Dendritic cell treated with granulocyte-macrophage colony-stimulating factor and Interleukin-4, amounts not matched to agents 40 ng/mL and 50 ng/mL, for 4 days (primary cell): Measurements from ENCODE around the gene PLXND1.
"Not testable (repeated sequence)": the region's sequence is repeated elsewhere in the genome, so short reads cannot be mapped to it uniquely, and the experiment has no call there.

Experiments used
- H3K27ac Mint-ChIP-seq: one replicate; pipeline ENCODE4 v1.8.0; 2022; ENCODE audit warnings: mild to moderate bottlenecking, mixed read lengths
- H3K27me3 Mint-ChIP-seq: one replicate; pipeline ENCODE4 v1.8.0; 2022; ENCODE audit warnings: mild to moderate bottlenecking, mixed read lengths
- H3K36me3 Mint-ChIP-seq: one replicate; pipeline ENCODE4 v1.8.0; 2022; ENCODE audit warnings: low read depth, mixed read lengths
- H3K4me1 Mint-ChIP-seq: one replicate; pipeline ENCODE4 v1.8.0; 2022; ENCODE audit warnings: low read depth, mixed read lengths
- H3K4me3 Mint-ChIP-seq: one replicate; pipeline ENCODE4 v1.8.0; 2022; ENCODE audit warnings: mild to moderate bottlenecking, moderate library complexity, mixed read lengths
- H3K9me3 Mint-ChIP-seq: one replicate; pipeline ENCODE4 v1.8.0; 2022; ENCODE audit warnings: mixed read lengths
- intact Hi-C: fragments of 100-400 bp; cut with micrococcal nuclease; formaldehyde crosslinking; loops from one replicate; pipeline ENCODE4 v1.15.0; 2022

Gene PLXND1

DNA sequence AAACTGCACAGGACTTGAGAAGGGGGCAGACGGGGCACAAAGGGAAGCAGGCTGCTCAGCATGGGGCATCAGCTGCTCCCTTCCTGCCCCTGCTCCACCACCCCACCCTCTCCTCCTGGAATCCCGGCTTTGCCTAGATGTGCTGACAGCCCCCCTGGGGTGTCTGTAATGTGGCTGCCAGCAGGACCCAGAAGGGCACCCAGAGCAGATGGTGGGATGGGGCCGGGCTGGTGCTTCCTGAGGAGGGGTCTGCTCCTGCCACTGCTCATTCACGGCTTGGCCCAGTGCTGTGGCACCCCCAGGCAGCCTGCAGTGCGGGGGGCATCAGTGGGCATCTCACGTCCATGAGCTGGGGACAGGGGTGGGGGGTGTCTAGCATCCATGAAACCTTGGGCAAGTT is 53.3 kb downstream of the PLXND1 start:
- intact Hi-C loops, result no loop called here
- H3K4me3 Mint-ChIP-seq, result no peak overlapping the region
- no peaks in the 10 kb centered on the region for H3K9me3 Mint-ChIP-seq
- peaks cover 42% of the 10 kb centered on the region for H3K36me3 Mint-ChIP-seq
- H3K27me3 Mint-ChIP-seq, result no peaks in the 10 kb centered on the region
- H3K4me1 Mint-ChIP-seq, result peaks cover 65% of the 10 kb centered on the region
- no peak overlapping the region for H3K27ac Mint-ChIP-seq

DNA sequence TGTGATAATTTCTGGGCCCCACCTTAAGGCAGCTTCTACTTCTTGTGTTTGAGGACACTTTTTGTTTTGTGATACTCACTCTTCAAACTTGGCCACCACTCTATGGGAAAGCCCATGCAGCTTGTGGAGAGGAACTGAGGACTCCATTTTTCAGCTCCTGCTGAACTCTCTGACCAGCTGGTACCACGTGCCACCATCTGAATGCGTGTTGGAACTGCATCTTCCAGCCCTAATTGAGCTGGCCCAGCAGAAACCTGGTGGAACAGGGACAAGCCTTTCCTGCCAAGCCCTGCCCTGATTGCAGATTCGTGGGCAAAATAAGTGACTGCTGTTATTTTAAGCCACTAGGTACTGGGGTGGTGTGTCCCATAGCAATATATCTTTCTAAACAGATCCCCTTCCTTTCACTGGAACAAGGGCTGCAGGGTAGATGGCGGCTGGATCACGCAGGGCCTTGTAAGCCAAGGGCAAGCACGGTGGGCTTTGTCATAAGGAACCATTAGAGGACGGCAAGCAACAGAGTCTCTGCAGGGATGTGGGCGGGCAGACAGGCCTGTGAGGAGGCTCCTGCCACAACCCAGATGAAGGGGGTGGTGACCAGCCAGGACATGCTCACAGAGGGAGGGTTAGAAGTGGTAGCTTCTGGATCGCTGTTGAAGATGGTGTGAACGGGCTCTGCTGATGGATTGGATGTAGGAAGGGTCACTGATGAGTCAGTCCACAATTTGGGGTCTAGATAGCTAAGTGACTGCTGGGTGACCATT is 54.0 kb downstream of the PLXND1 start:
- H3K9me3 Mint-ChIP-seq, result no peaks in the 10 kb centered on the region
- no peak overlapping the region for H3K4me3 Mint-ChIP-seq
- intact Hi-C loops, result no loop called here
- no peaks in the 10 kb centered on the region for H3K27me3 Mint-ChIP-seq
- H3K36me3 Mint-ChIP-seq, result peaks cover 35% of the 10 kb centered on the region
- no peak overlapping the region for H3K27ac Mint-ChIP-seq
- H3K4me1 Mint-ChIP-seq, result peaks cover 61% of the 10 kb centered on the region

DNA sequence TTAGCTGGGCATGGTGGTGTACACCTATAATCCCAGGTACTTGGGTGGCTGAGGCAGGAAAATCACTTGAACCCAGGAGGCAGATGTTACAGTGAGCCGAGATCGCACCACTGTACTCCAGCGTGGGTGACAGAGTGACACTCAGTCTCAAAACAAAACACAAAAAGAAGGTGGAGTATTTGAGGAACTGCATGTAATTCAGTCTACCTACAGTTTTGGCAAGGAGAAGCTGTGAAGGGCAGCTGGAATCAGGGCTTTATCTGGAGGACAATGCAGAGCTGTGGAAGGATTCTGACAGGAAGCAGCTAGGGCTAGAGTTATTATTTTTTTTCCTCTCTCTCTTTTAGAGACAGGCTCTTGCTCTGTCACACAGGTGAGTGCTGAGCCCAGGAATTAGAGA is 56.7 kb downstream of the PLXND1 start:
- H3K27ac Mint-ChIP-seq, result no peak overlapping the region
- intact Hi-C loops, result no loop called here

DNA sequence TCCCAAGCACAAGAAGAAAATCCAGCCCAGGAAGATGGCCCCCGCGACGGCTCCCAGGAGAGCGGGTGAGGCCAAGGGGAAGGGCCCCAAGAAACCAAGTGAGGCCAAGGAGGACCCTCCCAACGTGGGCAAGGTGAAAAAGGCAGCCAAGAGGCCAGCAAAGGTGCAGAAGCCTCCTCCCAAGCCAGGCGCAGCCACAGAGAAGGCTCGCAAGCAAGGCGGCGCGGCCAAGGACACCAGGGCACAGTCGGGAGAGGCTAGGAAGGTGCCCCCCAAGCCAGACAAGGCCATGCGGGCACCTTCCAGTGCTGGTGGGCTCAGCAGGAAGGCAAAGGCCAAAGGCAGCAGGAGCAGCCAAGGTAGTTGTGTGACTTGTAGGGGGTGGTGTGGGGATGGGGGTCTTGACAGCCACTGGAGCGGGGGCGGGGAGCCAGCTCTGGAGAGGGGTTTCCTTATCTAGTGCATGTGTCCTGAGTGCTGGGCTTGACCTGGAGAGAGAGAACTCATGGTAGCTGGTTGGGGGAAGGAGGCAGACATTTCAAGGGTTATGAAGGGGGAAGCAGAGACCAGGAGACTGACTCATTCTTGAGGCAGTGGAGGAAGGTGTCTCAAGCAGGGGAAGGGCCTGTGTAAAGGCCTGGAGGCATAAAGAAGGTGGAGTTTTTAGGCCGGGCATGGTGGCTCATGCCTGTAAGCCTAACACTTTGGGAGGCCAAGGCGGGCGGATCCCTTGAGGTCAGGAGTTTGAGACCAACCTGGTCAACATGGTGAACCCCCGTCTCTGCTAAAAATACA is 57.3 kb downstream of the PLXND1 start:
- Mint-ChIP-seq H3K4me3 (no peak overlapping the region), H3K9me3 (no peaks in the 10 kb centered on the region), H3K4me1 (peaks cover 36% of the 10 kb centered on the region), H3K27ac (no peak overlapping the region), H3K27me3 (no peaks in the 10 kb centered on the region), H3K36me3 (peaks cover 2% of the 10 kb centered on the region)
- intact Hi-C loops, result no loop called here

More for the DNA sequence above, 56.7 kb downstream of the PLXND1 start:
- H3K27me3 Mint-ChIP-seq, result no peaks in the 10 kb centered on the region
- peaks cover 8% of the 10 kb centered on the region for H3K36me3 Mint-ChIP-seq
- H3K9me3 Mint-ChIP-seq, result no peaks in the 10 kb centered on the region
- H3K4me3 Mint-ChIP-seq, result no peak overlapping the region
- peaks cover 42% of the 10 kb centered on the region for H3K4me1 Mint-ChIP-seq

DNA sequence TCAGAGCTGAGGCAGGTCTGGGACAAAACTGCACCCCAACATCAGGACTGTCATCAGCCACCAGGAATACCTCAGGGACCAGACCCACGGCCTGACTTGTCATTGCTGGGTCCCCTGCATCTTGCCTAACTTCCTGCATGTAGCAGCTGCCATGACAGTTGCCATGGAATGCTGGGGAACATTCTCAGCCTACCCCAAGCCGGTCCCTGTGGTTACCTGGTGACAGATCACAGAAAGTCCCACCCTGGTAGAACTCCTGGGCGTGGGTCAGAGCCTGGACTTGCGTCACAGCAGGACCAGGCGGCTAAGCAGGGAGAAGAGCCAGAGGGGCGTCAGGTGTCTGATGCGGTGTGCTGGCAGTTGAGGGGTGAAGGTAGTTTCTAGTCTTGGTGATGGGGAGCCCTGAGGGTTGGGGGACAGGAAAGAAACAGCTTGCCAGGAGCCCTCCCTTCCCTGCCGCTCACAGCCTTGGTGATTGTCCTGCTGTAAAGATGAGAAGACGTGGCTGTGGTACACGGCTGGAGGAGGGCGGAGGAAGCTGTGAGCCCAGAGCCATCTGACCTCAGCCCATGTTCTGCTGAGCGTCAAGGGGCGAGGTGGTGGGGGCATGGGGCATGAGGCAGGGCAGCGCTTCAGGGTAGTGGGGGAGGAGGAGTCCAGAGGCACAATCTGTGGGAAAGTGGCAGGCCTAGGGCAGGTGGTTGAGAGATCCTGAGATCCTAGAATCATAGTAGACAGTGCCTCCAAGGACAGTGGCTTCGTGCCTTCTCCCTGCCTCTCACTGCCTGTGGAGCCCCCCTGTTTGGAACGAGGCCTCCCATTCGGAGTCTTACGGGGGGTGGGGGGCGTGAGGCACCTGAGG is 58.1 kb downstream of the PLXND1 start:
- H3K4me3 Mint-ChIP-seq, result no peak overlapping the region
- H3K27ac Mint-ChIP-seq, result peak overlapping the region; percentile 11
- no peaks in the 10 kb centered on the region for H3K36me3 Mint-ChIP-seq

DNA sequence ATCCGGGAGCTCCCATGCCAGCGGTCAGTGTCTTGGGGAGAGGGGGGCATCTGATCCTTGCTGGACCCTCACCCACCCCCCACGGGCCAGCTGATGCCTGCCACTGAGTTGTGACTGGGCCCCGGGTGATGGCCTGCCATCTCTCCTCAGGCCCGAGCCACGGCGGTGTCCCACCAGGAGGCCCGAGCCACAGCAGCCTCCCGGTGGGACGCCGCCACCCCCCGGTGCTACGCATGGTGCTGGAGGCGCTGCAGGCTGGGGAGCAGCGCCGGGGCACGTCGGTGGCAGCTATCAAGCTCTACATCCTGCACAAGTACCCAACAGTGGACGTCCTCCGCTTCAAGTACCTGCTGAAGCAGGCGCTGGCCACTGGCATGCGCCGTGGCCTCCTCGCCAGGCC is 59.2 kb downstream of the PLXND1 start:
- Mint-ChIP-seq H3K9me3 (no peaks in the 10 kb centered on the region), H3K27ac (no peak overlapping the region), H3K27me3 (no peaks in the 10 kb centered on the region)

More for the DNA sequence above, 58.1 kb downstream of the PLXND1 start:
- peaks cover 32% of the 10 kb centered on the region for H3K4me1 Mint-ChIP-seq
- intact Hi-C loops, result no loop called here
- H3K9me3 Mint-ChIP-seq, result no peaks in the 10 kb centered on the region
- H3K27me3 Mint-ChIP-seq, result no peaks in the 10 kb centered on the region

GRCh38 chr3:129545951-129546350 is 60.5 kb downstream of the PLXND1 start:
- H3K4me3 Mint-ChIP-seq, H3K27me3 Mint-ChIP-seq, intact Hi-C loops, H3K27ac Mint-ChIP-seq, H3K9me3 Mint-ChIP-seq, H3K36me3 Mint-ChIP-seq: not testable (repeated sequence)
- H3K4me1 Mint-ChIP-seq, result peaks cover 22% of the 10 kb centered on the region

More for the DNA sequence above, 59.2 kb downstream of the PLXND1 start:
- Mint-ChIP-seq H3K36me3 (no peaks in the 10 kb centered on the region), H3K4me3 (no peak overlapping the region), H3K4me1 (peaks cover 22% of the 10 kb centered on the region)
- intact Hi-C loops, result no loop called here

GRCh38 chr3:129543999-129544398 is 62.5 kb downstream of the PLXND1 start:
- Mint-ChIP-seq H3K9me3 (no peaks in the 10 kb centered on the region), H3K27ac (no peak overlapping the region), H3K4me3 (no peak overlapping the region), H3K4me1 (peaks cover 9% of the 10 kb centered on the region), H3K27me3 (no peaks in the 10 kb centered on the region), H3K36me3 (no peaks in the 10 kb centered on the region)
- intact Hi-C loops, result no loop called here

- no peak within 1 kb of the TSS for H3K27ac Mint-ChIP-seq
- peaks cover 2% of the 10 kb centered on the region for H3K4me1 Mint-ChIP-seq
- no peaks in the 10 kb centered on the region for H3K36me3 Mint-ChIP-seq
- intact Hi-C loops, result no loop called here
- no peak within 1 kb of the TSS for H3K4me3 Mint-ChIP-seq
- no peaks in the 10 kb centered on the region for H3K27me3 Mint-ChIP-seq
- H3K9me3 Mint-ChIP-seq, result no peaks in the 10 kb centered on the region
These were observed 63.2 kb downstream of the PLXND1 start, which contains the start of gene H1-8 for GRCh38 chr3:129543156-129543790. Gene H1-8, plus strand, starts transcription at chr3:129543175. Its CDS starts 44 bp downstream, at chr3:129543219.

DNA sequence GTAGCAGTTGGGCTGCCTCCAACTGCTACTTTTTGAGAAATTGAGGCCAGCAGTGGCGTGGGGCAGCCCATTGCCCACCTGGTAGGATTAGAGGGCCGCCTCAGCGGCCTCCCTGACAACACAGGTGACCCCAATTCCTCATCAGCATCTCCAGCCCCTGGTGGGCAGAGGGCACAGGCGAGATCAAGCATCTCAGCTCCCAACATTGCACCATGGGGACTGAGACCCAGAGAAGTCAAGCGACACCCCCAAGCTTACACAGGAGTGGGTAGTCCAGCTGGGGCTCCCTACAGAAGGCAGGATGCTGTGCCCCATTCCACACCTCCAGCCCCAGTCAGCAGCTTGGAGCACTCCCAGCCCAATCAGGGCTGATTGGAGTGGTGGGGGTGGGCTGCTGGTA is 63.7 kb downstream of the PLXND1 start:
- Mint-ChIP-seq H3K27me3 (no peaks in the 10 kb centered on the region), H3K36me3 (no peaks in the 10 kb centered on the region), H3K27ac (no peak overlapping the region), H3K9me3 (no peaks in the 10 kb centered on the region), H3K4me1 (no peaks in the 10 kb centered on the region), H3K4me3 (no peak overlapping the region)
- intact Hi-C loops, result no loop called here

GRCh38 chr3:129540776-129541516 is 65.5 kb downstream of the PLXND1 start:
- H3K36me3 Mint-ChIP-seq, result no peaks in the 10 kb centered on the region
- H3K4me1 Mint-ChIP-seq, result no peaks in the 10 kb centered on the region
- peaks cover 9% of the 10 kb centered on the region for H3K27me3 Mint-ChIP-seq
- no peak overlapping the region for H3K27ac Mint-ChIP-seq
- H3K9me3 Mint-ChIP-seq, result no peaks in the 10 kb centered on the region
- intact Hi-C loops, result no loop called here
- no peak overlapping the region for H3K4me3 Mint-ChIP-seq

DNA sequence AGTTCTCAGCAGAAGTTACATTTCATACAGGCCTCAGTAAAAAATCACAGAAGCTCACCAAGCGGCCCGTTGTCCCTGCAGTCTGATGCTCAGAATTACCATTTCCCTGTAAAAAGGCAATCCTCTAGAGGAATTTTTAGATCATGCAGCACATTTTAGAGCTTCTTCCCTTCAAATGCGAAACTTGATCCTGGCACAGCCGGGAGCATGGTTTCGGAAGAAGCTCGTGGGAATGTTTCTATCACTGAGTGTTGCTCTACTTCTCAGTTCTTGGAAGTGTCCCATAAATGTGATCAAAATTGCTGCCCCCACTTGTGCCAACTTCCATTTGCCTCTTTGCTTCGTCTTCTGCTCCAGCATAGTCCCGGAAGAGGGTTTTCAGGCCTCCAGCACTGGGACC is 67.3 kb downstream of the PLXND1 start:
- Mint-ChIP-seq H3K27ac (no peak overlapping the region), H3K36me3 (no peaks in the 10 kb centered on the region), H3K4me3 (no peak overlapping the region), H3K4me1 (no peaks in the 10 kb centered on the region), H3K27me3 (peaks cover 11% of the 10 kb centered on the region), H3K9me3 (no peaks in the 10 kb centered on the region)
- intact Hi-C loops, result no loop called here

DNA sequence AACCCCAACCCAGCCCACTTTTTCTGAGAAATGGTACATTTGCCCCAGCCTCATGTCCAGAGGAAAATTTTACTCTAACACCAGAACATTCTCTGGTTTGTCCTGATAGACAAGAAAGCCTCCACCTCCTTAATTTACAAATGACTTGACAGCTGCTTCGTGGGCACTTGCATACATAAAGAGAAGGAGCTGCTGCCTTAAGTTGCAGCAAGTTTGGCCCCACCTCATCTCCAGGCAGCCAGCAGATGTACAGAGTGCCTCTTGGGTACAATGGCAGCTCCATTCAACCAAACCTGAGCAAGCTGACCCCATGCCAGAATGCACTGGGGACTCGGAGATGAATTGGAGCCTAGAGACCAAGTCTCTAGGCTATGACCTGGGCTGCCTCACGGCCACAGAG is 69.7 kb downstream of the PLXND1 start:
- Mint-ChIP-seq H3K4me3 (no peak overlapping the region), H3K36me3 (no peaks in the 10 kb centered on the region), H3K4me1 (no peaks in the 10 kb centered on the region), H3K27ac (no peak overlapping the region), H3K27me3 (peaks cover 11% of the 10 kb centered on the region), H3K9me3 (no peaks in the 10 kb centered on the region)
- intact Hi-C loops, result no loop called here
